Measurements from ENCODE around the gene ZDHHC4.
A peak's percentile ranks its signal among the peaks of the same experiment; 100 is the strongest.

ZDHHC4 gene

DNA sequence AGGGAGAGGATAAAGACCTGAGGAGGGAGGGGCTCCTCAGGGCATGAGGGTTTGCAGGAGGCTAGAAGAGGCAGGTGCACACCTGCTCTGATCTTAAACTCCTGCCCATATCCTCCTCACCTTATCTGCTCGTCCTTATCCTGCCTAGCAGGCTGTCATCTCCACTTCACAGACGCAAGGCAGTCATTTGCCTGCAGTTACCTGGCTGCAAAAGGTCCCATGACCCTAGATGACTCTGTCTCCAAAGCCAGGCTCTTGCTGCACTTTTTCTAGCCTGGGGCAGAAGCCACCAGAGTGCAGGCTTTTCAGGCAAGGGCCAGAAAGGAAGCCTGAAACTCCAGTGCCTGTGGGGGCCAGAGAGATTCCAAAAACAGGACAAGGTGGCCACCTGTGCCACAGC, 36.5 kb downstream of the ZDHHC4 start:
- H3K27ac ChIP-seq = no peak overlapping the region
- TF ChIP-seq, protein P1, sequence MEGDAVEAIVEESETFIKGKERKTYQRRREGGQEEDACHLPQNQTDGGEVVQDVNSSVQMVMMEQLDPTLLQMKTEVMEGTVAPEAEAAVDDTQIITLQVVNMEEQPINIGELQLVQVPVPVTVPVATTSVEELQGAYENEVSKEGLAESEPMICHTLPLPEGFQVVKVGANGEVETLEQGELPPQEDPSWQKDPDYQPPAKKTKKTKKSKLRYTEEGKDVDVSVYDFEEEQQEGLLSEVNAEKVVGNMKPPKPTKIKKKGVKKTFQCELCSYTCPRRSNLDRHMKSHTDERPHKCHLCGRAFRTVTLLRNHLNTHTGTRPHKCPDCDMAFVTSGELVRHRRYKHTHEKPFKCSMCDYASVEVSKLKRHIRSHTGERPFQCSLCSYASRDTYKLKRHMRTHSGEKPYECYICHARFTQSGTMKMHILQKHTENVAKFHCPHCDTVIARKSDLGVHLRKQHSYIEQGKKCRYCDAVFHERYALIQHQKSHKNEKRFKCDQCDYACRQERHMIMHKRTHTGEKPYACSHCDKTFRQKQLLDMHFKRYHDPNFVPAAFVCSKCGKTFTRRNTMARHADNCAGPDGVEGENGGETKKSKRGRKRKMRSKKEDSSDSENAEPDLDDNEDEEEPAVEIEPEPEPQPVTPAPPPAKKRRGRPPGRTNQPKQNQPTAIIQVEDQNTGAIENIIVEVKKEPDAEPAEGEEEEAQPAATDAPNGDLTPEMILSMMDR (conservative IDR thresholded peaks at IDR 0.05) = no peak

DNA sequence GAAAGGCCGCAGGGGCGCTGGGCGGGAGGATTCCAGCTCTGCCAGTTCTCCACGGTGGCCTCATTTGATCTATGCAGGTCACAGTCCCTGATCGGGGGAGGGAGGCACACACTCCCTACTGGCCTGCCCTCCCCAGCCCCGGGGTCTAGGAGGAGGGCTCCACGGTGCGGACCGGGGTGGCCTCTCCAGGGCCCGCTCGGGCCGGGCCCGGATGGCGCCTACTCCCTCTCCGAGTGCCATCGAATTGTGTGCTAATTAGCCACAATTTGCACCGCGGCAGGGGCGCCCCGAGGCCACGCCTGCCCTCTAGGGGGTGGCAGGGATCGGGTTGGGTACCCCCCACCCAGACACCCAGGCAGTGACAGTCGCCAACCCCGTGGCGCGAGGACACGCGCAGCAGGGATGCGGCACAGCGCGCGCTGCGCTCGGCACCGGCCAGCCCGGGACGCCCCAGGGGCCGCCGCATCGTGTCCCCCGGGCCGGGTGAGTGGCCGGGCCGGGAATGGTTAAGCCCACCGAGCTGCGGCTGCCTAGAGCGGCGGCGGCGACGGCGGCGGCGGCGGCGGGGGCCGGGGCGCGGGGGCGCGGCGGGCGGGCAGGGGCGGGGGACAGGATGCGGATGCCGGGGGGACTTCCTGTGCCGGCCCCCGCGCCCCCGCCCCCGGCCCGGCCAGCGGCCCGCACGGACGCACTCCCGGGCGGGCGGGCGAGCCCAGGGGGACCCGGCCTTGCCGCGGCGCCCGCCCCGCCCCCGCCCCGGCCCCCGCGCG, 37.9 kb downstream of the ZDHHC4 start, which contains the start of gene ZNF853:
Gene ZNF853, plus strand, starts transcription at position 658 of the 770 bp plus-strand sequence. CDS start 565 bp downstream, outside the sequence.
- TF ChIP-seq, protein P1 (conservative IDR thresholded peaks at IDR 0.05) = no peak
- H3K27ac ChIP-seq = peak within 1 kb of the TSS; percentile 58; the same call in 1 of the 2 replicates

DNA sequence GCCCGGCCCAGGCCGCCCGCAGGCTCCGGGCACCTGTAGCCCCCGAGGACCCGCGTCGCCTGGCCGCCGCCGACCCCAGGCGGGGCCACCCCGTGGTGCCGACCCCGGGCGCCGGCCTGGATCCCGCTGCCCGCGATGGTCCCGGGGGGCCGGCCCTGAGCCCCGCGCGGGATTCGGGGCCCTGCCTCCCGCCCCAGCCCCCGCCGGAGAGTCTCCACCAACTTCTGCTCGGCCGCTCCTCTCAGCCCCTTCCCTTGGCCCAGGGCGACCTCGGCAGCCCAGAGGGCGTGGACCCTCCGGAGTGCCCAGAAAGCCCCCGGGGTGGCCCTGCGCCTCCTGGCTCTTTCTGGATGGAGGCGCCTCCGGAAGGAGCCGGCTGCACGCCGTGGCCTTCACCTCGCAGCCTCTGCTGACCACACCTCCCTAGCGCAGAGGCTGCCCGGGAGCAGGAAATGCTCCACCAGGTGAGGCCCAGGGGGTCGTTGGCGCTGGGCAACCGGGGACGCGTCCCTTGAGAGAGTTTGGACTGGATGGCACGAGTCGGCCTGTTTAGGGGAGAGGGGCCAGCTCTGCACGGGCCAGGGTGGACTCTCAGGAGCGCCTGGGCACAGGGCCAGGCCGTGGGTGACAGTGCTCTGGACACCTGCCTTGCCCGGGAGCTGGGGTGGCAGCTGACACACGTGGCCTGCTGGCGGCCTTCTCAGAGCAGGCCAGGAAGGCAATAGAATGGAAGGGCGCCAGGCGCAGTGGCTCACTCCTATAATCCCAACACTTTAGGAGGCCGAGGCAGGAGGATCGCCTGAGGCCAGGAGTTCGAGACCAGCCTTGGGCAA, 38.7 kb downstream of the ZDHHC4 start:
- TF ChIP-seq, protein P1 (conservative IDR thresholded peaks at IDR 0.05) = no peak
- H3K27ac ChIP-seq = peak overlapping the region; percentile 58; the same call in 1 of the 2 replicates

DNA sequence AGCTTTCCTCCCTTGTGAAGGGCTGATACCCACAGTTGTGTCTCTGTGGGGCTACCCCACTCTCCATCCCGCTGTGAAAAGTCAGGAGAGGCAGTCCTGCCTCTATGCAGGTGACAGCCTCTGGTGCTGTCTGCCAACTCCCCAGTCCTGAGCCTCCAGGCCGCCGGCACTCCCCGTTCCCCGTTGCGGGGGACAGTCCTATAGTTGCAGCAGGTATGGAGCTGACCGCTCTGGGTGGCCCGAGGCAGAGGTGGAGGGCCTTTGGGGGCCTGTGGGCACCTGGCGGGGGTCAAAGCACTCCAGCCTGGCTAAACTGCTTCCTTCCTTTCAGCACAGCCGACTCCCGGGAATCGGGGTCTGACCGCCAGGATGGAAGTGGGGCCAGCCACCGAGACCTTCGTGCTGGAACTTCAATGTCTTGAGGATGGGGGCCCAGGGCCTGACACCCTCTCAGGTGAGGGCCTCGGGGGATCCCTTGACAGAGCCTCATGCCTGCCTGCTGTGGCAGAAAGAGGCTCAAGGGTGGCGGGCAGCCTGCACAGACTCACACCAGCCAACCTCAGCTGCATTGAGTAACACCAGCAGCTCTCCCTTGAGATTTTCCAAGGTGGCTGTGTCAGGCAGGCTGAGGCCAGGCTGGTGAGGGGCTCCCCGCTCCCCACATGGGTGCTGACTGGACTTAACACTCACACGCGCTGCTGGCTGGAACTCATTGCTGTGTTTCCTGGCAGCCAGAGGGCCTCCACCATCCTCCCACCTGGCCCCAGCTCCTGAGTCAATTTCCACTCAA, 39.8 kb downstream of the ZDHHC4 start:
- TF ChIP-seq, protein P1 (conservative IDR thresholded peaks at IDR 0.05) = no peak
- H3K27ac ChIP-seq = no peak overlapping the region

DNA sequence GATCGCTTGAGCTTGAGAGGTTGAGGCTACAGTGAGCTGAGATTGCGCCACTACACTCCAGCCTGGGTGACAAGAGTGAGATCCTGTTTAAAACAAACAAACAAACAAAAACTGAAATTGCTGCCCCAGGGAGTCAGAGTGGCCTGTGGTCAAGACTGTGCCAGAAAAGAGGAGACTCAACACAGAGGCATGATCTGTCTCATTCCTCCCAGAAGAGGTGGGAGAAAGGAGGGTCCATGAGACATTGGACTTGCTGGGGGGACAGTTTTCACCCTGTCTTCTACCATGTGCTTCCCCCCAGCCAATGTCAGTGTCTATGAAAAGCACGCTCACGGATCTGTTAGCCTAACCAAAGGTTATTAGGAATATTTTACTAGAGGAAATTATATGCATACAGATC, 41.4 kb downstream of the ZDHHC4 start:
- no peak overlapping the region for H3K27ac ChIP-seq
- TF ChIP-seq, protein P1 (conservative IDR thresholded peaks at IDR 0.05) = no peak

DNA sequence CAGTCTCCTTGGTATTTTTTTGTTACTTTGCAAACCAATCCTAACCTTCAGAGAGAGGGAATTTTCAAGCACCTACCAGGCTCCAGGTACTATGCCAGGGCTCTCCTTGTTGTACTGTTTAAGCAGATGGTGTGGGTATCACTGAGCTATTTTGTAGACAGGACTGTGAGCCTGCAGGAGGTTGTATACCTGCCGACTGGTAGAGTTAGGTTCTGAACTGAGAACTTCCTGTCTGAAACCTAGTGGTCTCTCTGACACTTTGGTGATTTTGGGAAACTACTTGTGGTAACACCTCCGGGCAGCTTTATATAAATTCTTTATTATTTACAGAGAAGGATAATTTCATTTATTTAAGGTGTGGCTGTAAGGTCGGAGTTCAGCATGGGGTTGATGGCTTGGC, 42.7 kb downstream of the ZDHHC4 start:
- H3K27ac ChIP-seq = no peak overlapping the region
- TF ChIP-seq, protein P1 (conservative IDR thresholded peaks at IDR 0.05) = no peak

Data from VCaP (cell line).